Activated T-cell treated with anti-CD3 and anti-CD28 coated beads, Interleukin-2, amount 50 U/mL, for 24 hours (primary cell): ENCODE data around the gene BPGM.

Source experiments
- DNase-seq: peaks from one replicate; pipeline ENCODE4 v3.0.0-alpha.2; 2020
- H3K27ac Mint-ChIP-seq: 2 replicates; pipeline ENCODE4 v1.8.0; 2020; ENCODE audit warnings: mild to moderate bottlenecking, mixed read lengths
- H3K27me3 Mint-ChIP-seq: 2 replicates; pipeline ENCODE4 v1.8.0; 2020; ENCODE audit warnings: mixed read lengths
- H3K36me3 Mint-ChIP-seq: 2 replicates; pipeline ENCODE4 v1.8.0; 2020; ENCODE audit warnings: low read depth, mixed read lengths
- H3K4me1 Mint-ChIP-seq: 2 replicates; pipeline ENCODE4 v1.8.0; 2020; ENCODE audit warnings: low read depth, mixed read lengths
- H3K4me3 Mint-ChIP-seq: 2 replicates; pipeline ENCODE4 v1.8.0; 2020; ENCODE audit warnings: mild to moderate bottlenecking, moderate library complexity, mixed read lengths
- H3K9me3 Mint-ChIP-seq: 2 replicates; pipeline ENCODE4 v1.8.0; 2020; ENCODE audit warnings: mixed read lengths

Gene BPGM

DNA sequence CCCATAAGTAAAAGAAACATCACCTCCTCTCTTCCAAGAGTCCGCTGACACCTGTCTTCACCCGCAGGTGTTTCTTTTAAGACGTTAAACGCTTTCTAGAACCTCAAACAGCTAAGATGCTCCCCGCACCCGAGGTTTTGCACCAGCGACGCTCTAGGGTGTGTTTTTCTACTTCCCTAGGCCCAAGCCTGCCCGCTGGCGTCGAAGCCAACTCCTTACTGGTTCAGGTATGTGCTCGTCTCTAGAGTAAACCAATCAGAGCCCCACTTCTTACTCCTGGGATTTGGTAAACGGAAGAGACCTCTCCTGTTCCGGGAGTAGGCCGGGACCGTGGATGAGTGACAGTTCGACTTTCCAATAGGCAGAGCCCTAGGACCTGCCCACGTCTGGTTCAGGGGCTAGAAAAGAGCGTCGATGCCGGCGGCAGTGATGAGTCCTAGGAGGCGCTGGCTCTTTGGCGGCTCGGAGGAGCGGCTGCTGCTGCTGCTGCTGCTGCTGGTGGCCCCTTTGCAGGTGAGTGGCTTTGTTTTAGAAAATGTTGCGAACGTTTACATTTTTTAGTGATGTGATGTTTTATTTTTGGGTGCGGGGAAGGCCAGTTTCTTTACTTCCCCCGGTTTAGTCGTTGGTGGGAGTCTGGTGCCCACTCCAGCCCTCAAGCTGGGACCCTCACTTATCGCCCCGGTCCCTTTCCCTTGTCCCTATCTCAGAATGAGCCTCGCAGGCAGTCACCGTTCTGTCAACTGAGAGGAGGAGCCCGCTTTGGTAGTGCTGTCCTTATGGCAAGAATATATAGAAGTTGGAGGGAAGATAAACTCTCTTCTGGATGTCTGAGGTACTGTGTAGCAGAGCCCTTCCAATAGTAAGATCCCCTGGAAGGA, at the start of gene BPGM:
Gene BPGM (plus strand): TSS at position 429 of the 881 bp plus-strand sequence. CDS start 14,655 bp downstream, outside the sequence.
- Mint-ChIP-seq H3K9me3 (peaks cover 2% of the 10 kb centered on the region), H3K27me3 (no peaks in the 10 kb centered on the region)
- DNase-seq = peak; percentile 93

DNA sequence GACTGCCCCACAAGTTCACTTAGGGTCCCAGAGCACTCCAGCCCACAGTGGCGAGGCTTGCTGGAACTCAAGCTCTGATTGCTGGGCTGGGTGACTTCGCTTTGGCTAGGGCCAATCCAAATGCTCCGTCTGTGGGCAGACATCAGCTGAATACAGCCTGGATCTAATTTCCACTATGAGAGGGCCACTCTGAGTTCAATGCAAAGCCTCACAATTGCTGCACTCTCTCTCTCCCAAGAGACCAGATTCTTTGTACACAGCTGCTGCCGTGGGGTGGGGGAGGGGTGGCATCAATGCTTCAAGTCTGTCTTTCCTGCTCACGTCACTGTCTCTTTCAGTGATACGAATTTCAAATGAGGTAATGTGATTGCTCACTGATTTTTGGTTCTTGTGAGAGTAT, 47.3 kb upstream of the BPGM start:
- H3K4me3 Mint-ChIP-seq = no peak overlapping the region
- H3K9me3 Mint-ChIP-seq = peaks cover 6% of the 10 kb centered on the region
- no peaks in the 10 kb centered on the region for H3K36me3 Mint-ChIP-seq

More for the DNA sequence above, at the start of gene BPGM:
- Mint-ChIP-seq H3K4me3 (no peak within 1 kb of the TSS), H3K4me1 (peaks cover 38% of the 10 kb centered on the region), H3K27ac (no peak within 1 kb of the TSS), H3K36me3 (peaks cover 18% of the 10 kb centered on the region)

DNA sequence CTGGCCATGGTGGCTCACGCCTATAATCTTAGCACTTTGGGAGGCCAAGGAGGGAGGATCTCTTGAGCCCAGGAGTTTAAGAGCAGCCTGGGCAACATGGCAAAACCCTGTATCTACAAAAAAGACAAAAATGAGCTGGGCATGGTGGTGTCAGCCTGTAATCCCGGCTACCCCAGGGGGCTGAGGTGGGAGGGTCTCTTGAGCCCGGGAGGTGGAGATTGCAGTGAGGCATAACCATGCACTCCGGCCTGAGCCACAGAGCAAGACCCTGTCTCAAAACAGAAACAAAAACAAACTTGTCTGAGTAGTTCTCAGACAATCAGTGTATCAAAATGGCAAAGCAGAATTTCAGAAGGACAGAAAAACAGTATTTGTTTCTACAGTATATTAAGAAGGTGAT, 45.2 kb upstream of the BPGM start:
- DNase-seq = no peak
- peaks cover 42% of the 10 kb centered on the region for H3K27me3 Mint-ChIP-seq
- no peak overlapping the region for H3K27ac Mint-ChIP-seq
- no peaks in the 10 kb centered on the region for H3K36me3 Mint-ChIP-seq
- H3K4me1 Mint-ChIP-seq = peaks cover 1% of the 10 kb centered on the region
- no peak overlapping the region for H3K4me3 Mint-ChIP-seq
- H3K9me3 Mint-ChIP-seq = peaks cover 6% of the 10 kb centered on the region

More for the DNA sequence above, 47.3 kb upstream of the BPGM start:
- DNase-seq = no peak
- H3K27ac Mint-ChIP-seq = no peak overlapping the region
- peaks cover 40% of the 10 kb centered on the region for H3K27me3 Mint-ChIP-seq
- H3K4me1 Mint-ChIP-seq = no peaks in the 10 kb centered on the region

DNA sequence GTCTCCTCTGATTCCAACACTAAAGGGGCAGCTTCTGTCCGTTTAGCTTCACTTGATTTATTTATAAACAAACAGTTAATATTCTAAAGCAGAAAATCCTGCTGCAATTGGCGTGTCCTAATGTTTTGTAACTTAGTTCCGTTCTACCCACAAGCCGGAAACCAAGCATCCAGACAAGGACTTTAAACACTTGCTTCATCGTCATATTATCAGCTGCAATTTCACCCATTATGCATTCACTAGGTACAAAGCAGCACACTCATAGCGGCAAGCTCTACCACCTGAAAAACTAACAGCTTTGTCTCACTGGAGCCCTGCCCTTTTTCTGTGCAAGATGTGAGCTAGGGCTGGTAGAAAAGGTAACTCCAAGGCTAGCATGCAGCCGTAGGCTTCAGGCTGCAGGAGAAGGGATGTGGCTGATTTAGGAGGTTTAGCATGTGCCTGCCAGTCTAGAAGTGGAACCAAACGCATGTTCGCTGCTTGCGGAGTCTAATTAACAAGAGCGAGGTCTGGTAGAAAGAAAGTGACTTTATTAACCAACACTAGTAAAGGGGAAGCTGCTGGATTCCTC, 43.7 kb upstream of the BPGM start:
- peaks cover 56% of the 10 kb centered on the region for H3K27me3 Mint-ChIP-seq

DNA sequence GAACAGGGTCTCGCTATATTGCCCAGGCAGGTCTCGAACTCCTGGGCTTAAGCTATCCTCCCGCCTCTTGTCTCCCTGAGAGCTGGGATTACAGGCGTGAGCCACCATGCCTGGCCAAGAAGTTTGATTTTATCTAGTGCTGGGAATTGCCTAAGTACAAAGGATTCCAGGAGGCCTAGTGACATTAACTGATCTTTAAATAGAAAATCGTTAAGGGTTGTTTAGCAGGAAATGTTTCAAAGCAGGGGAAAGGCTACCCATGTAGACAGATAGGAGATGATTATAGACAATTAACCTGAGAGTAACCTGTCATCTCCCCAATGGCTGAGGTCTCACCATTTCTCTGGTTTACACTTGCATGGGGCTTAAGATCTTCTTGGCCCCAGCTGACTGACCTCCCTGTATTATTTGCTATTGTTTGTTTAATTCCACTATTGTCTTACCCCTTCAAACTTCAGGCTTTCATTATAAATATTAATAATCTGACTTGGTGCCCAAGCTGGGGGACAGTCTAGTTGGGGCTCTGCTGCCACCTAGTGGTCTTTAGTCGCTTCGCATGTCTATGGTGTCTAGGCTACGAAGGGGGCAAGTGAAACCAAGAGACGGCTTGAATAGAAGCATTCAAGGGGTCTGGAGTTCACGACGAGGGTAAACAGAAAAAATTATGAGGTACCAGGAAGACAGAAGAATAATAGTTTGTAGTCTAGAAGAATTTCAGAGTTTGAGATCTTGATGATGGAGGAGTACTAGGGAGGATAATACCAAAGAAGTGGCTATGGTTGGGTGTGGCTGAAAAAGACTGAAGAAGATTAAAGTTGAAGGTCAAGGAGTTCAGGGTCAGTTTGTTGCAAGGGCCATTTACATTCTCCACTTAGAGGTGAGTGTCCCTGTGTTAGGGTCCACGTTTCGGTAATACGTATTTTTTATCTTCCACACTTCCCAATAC, 40.4 kb upstream of the BPGM start:
- Mint-ChIP-seq H3K27me3 (peaks cover 47% of the 10 kb centered on the region), H3K4me3 (no peak overlapping the region), H3K4me1 (peaks cover 3% of the 10 kb centered on the region), H3K27ac (no peak overlapping the region), H3K9me3 (no peaks in the 10 kb centered on the region), H3K36me3 (no peaks in the 10 kb centered on the region)
- DNase-seq = peak; percentile 62

More for the DNA sequence above, 43.7 kb upstream of the BPGM start:
- DNase-seq = no peak
- H3K9me3 Mint-ChIP-seq = peaks cover 6% of the 10 kb centered on the region
- H3K27ac Mint-ChIP-seq = no peak overlapping the region
- no peak overlapping the region for H3K4me3 Mint-ChIP-seq
- H3K4me1 Mint-ChIP-seq = peaks cover 3% of the 10 kb centered on the region
- H3K36me3 Mint-ChIP-seq = no peaks in the 10 kb centered on the region

DNA sequence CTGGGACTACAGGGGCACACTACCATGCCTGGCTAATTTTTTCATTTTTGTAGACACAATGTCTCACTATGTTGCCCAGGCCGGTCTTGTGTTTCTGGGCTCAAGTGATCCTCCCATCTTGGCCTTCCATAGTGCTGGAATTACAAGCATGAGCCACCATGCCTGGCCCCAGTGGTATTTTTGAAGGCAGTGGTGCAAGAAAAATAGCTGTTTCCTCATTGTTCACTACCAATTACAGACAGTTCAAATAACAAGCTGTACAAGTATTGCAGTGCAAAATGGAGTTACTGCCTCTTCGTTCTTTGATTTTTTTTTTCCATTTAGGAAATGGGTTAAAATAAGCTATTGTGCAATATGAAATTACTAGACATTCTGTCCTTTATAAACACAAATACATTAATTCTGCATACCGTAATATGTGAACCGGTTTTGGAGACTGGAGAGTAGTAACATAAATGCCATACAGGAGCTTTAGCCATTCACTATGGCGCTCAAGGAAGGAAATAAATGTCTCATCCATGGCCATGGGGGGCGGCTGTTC, 35.0 kb upstream of the BPGM start:
- no peaks in the 10 kb centered on the region for H3K36me3 Mint-ChIP-seq
- H3K4me1 Mint-ChIP-seq = peaks cover 12% of the 10 kb centered on the region
- no peak overlapping the region for H3K27ac Mint-ChIP-seq
- no peak for DNase-seq
- peaks cover 42% of the 10 kb centered on the region for H3K27me3 Mint-ChIP-seq
- H3K9me3 Mint-ChIP-seq = no peaks in the 10 kb centered on the region
- no peak overlapping the region for H3K4me3 Mint-ChIP-seq

DNA sequence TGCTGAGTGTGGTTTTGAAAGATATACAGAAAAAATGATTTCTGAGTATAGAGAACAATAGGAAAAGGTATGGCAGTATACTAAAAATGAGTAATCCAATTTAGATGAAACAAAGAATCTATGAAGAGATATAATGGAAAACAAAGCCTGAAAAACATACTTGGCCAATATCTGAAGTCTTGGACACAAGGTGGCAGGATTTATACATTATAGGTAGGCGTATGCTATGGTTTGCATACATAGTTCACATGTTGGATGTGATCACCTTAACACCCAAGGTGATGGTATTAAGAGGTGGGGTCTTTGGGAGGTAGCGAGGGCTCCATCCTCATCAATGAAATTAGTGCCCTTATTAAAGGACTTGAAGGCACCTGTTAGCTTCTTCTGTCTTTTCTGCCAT, 34.5 kb upstream of the BPGM start:
- Mint-ChIP-seq H3K4me3 (no peak overlapping the region), H3K36me3 (no peaks in the 10 kb centered on the region), H3K27me3 (peaks cover 40% of the 10 kb centered on the region), H3K9me3 (no peaks in the 10 kb centered on the region), H3K4me1 (peaks cover 12% of the 10 kb centered on the region), H3K27ac (no peak overlapping the region)
- DNase-seq = no peak

DNA sequence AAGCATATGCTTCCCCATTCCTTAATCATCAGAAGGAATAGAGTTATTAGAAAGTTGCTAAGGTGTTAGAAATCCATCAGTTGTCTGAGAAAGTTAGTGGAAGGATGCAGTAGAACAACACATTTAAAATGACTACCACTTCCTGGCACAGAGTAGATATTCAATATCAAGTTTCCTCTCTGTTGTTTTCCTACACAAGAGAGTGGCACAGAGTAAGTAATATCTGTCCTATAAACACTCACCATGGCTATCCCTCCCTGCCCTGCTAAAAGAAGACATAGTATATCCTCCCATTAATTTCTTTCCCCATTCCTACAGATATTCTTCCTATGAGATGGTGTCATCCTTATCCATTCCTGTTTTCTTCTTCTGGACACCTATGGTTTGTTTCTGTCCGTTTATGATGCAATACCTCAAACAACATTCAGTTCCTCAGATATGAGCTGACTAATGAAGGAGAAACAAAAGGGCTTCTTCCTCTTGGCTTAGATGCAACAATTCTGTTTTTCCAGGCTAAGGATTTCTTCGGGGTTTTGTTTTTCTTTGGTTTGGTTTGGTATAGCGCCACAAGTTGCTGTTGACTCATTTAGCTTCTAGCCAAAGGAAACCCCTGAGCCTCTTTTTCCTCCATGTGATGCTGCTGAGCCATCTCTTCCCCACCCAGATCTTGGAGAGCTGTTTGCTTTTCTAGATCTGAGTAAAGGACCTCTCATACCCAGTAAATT, 32.9 kb upstream of the BPGM start:
- peak overlapping the region; percentile 73 for H3K27ac Mint-ChIP-seq

DNA sequence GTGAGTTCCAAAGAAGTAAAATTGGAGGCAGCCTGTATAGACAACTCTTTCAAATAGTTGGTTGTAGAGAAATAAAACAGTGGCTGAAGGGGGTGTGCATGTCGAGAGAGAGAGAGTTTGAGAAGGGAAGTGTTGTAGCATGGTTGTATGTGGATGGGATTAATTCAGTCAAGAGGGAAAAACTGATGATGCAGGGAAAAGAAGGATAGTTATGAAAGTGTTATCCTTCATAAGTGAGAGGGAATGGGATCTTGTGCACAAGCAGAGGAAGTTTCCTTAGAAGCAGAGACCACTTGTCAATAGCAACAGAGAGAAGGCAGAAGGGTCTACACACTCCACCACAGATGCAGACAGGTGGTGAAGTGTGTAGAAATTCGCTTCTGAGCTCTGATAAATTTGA, 30.0 kb upstream of the BPGM start:
- Mint-ChIP-seq H3K27ac (no peak overlapping the region), H3K36me3 (no peaks in the 10 kb centered on the region), H3K4me3 (no peak overlapping the region), H3K9me3 (no peaks in the 10 kb centered on the region), H3K4me1 (peaks cover 14% of the 10 kb centered on the region), H3K27me3 (peaks cover 54% of the 10 kb centered on the region)
- no peak for DNase-seq

More for the DNA sequence above, 32.9 kb upstream of the BPGM start:
- no peak for DNase-seq
- Mint-ChIP-seq H3K9me3 (no peaks in the 10 kb centered on the region), H3K4me1 (peaks cover 12% of the 10 kb centered on the region), H3K36me3 (no peaks in the 10 kb centered on the region), H3K27me3 (peaks cover 45% of the 10 kb centered on the region), H3K4me3 (no peak overlapping the region)

DNA sequence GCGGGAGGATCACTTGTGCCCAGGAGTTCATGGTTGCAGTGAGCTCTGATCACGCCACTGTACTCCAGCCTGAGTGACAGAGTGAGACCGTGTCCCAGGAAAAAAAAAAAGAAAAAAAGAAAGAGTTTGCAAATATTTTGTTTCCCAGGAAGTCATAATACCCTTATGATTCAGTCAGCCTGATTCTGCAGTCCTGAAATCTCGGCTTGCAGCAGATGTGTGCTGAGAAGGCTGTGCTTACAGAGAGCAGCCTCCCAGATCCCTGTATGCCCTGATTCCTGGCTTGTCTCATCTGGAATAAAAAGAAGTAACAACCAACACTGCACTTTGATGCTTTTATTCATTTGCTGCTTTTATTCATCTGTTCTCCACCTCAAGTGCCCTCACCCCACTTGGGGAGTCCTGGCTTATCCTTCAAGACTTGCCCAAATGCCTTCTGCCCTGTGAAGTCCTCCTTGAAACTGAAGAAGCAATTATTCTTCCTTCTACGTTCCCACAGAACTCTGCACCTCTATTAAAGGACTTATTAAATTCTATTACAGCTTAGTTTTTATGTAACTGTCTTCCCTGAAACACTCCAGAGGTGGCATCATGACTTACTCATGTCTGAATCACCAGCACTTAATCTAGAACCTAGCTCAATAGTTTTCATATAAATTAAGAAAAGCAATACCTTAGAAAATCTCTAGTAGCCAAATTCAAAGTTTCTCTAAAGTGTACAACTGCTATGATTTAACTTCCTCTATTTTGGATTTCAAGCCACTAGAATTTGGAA, 27.7 kb upstream of the BPGM start:
- no peak for DNase-seq
- Mint-ChIP-seq H3K27ac (no peak overlapping the region), H3K4me1 (peaks cover 7% of the 10 kb centered on the region), H3K27me3 (peaks cover 66% of the 10 kb centered on the region), H3K36me3 (no peaks in the 10 kb centered on the region), H3K4me3 (no peak overlapping the region), H3K9me3 (no peaks in the 10 kb centered on the region)

DNA sequence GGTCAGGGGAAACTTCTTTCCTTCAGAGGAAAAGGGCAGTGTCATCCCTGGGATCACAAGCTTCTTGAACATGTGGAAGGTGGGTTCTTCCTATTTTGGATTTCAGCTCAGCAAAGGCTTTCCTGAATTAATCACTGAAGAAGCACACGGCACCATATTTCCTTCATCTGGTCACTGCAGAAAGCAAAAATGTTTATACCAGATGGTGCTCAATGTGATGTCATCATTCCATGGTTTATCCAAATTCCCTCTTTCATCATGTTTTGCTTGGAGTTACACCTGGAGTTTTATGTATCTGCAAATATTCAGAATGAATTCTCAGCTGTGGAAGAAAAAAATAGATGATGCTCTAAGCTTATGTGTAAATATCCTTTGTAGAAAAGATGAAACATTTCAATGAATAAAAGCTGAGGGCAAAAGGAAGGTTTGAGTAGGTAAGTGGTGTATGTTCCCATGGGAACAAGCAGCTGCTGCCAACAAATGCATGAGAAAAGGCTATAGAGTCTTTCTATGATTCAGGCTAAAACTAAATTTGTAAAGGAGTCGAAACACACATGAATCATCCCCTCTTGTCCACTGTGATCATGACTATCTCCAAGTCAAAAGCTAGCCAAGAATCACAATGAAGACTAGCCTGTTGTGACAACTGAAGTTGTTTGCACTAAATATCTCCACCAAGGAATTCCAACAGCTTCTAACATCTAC, 26.9 kb upstream of the BPGM start:
- Mint-ChIP-seq H3K27me3 (peaks cover 70% of the 10 kb centered on the region), H3K27ac (no peak overlapping the region), H3K36me3 (no peaks in the 10 kb centered on the region), H3K4me3 (no peak overlapping the region), H3K9me3 (no peaks in the 10 kb centered on the region), H3K4me1 (peaks cover 6% of the 10 kb centered on the region)
- no peak for DNase-seq

DNA sequence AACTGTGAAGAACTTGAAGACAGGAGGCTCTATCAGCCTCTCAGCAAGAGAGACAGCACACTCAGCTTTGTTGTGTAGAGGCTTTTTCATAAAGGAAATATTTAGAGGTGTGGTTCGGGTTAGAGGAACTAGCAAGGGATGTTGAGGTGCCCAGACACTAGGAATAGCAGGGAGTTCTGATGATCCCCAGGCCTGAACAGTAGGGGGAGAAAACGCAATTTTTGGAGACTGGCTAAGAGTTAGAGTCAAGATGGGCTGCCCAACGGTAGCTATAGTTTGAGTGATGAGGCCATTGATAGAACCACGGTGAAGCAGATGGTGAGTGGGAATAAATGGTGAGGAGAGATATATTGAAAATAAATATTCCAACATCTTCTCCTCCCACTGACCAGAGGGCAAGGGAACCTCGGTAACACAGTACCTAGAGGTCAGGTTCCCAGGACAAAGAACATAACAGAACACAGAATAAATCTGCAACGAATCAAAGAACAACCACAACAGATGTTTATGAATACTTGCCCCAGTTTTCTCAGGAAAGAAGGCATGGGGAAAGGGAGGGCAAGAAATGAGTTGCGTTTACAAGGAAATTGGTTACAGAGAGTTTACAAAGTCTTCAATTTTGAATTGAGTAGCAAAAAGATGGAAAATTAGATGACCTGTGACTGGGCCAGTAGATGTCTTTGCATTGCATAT, 24.2 kb upstream of the BPGM start:
- no peaks in the 10 kb centered on the region for H3K9me3 Mint-ChIP-seq
- no peak overlapping the region for H3K4me3 Mint-ChIP-seq
- peaks cover 6% of the 10 kb centered on the region for H3K4me1 Mint-ChIP-seq
- no peak for DNase-seq
- H3K36me3 Mint-ChIP-seq = no peaks in the 10 kb centered on the region
- H3K27me3 Mint-ChIP-seq = peaks cover 76% of the 10 kb centered on the region
- no peak overlapping the region for H3K27ac Mint-ChIP-seq
